Trophoblast cell (in vitro differentiated cells and primary cell): ENCODE data around the gene KANSL3.
A peak's percentile ranks its signal among the peaks of the same experiment; 100 is the strongest.
"Not testable (repeated sequence)": the region's sequence is repeated elsewhere in the genome, so short reads cannot be mapped to it uniquely, and the experiment has no call there.

Experiments used
- DNase-seq, 2 donors: peaks; one replicate each; pipeline ENCODE4 v3.0.0-alpha.2; 2016
- H2AFZ ChIP-seq: 2 replicates; pipeline ENCODE4 v1.6.1; 2013; ENCODE audit warnings: low read length, moderate library complexity, mild to moderate bottlenecking; ENCODE audit not compliant: insufficient read depth, poor library complexity
- H2AK5ac ChIP-seq: 2 replicates; pipeline ENCODE4 v1.6.1; 2013; ENCODE audit warnings: mild to moderate bottlenecking, low read length
- H2BK120ac ChIP-seq: 2 replicates; pipeline ENCODE4 v1.6.1; 2013; ENCODE audit warnings: low read length, mild to moderate bottlenecking, moderate library complexity; ENCODE audit not compliant: insufficient read depth, poor library complexity
- H2BK12ac ChIP-seq: 2 replicates; pipeline ENCODE4 v1.6.1; 2013; ENCODE audit warnings: mild to moderate bottlenecking, low read length, moderate library complexity
- H2BK5ac ChIP-seq: 2 replicates; pipeline ENCODE4 v1.6.1; 2013; ENCODE audit warnings: low read length, low read depth, moderate library complexity, mild to moderate bottlenecking; ENCODE audit not compliant: poor library complexity
- H3K14ac ChIP-seq: 2 replicates; pipeline ENCODE4 v1.6.1; 2013; ENCODE audit warnings: mild to moderate bottlenecking, low read length
- H3K18ac ChIP-seq: 2 replicates; pipeline ENCODE4 v1.6.1; 2013; ENCODE audit warnings: mild to moderate bottlenecking, low read length
- H3K23ac ChIP-seq: 2 replicates; pipeline ENCODE4 v1.6.1; 2013; ENCODE audit warnings: low read length
- H3K27ac ChIP-seq: 2 replicates; pipeline ENCODE4 v1.5.1; 2013; ENCODE audit warnings: low read depth, mild to moderate bottlenecking, inconsistent platforms, low read length, moderate library complexity
- H3K27me3 ChIP-seq: 2 replicates; pipeline ENCODE4 v1.6.1; 2013; ENCODE audit warnings: inconsistent platforms, mild to moderate bottlenecking, low read length, moderate library complexity; ENCODE audit not compliant: insufficient read depth
- H3K36me3 ChIP-seq, 2 experiments: 1 replicate in 1 of 2; 2 replicates in 1 of 2; pipeline ENCODE4 v1.6.1; 2013; ENCODE audit warnings: low read length in 2 of 2, mild to moderate bottlenecking in 2 of 2, moderate library complexity in 1 of 2; ENCODE audit not compliant: insufficient read depth in 2 of 2, control insufficient read depth in 1 of 2
- H3K4ac ChIP-seq: 2 replicates; pipeline ENCODE4 v1.6.1; 2013; ENCODE audit warnings: low read depth, mild to moderate bottlenecking, low read length, moderate library complexity
- H3K4me1 ChIP-seq, 2 experiments: 1 replicate in 1 of 2; 2 replicates in 1 of 2; pipeline ENCODE4 v1.6.1; 2013; ENCODE audit warnings: low read length in 2 of 2, mild to moderate bottlenecking in 2 of 2, moderate library complexity in 1 of 2; ENCODE audit not compliant: insufficient read depth in 2 of 2, control insufficient read depth in 1 of 2
- H3K4me2 ChIP-seq: 2 replicates; pipeline ENCODE4 v1.6.1; 2013; ENCODE audit warnings: inconsistent platforms, mild to moderate bottlenecking, low read length, moderate library complexity
- H3K4me3 ChIP-seq: 2 replicates; pipeline ENCODE4 v1.5.1; 2013; ENCODE audit warnings: mild to moderate bottlenecking, low read depth, low read length, inconsistent platforms
- H3K79me1 ChIP-seq: one replicate; pipeline ENCODE4 v1.6.1; 2013; ENCODE audit warnings: low read length
- H3K79me2 ChIP-seq: 2 replicates; pipeline ENCODE4 v1.6.1; 2013; ENCODE audit warnings: low read length, mild to moderate bottlenecking; ENCODE audit not compliant: control insufficient read depth, insufficient read depth, poor library complexity
- H3K9ac ChIP-seq: 2 replicates; pipeline ENCODE4 v1.6.1; 2013; ENCODE audit warnings: mild to moderate bottlenecking, low read length
- H3K9me3 ChIP-seq: 2 replicates; pipeline ENCODE4 v1.6.1; 2013; ENCODE audit warnings: low read depth, mild to moderate bottlenecking, control low read depth, inconsistent platforms, low read length; ENCODE audit not compliant: insufficient read depth
- H4K12ac ChIP-seq: 2 replicates; pipeline ENCODE4 v1.6.1; 2013; ENCODE audit warnings: low read depth, mild to moderate bottlenecking, low read length, moderate library complexity
- H4K8ac ChIP-seq: 2 replicates; pipeline ENCODE4 v1.6.1; 2013; ENCODE audit warnings: low read depth, mild to moderate bottlenecking, low read length, moderate library complexity
- H4K91ac ChIP-seq: one replicate; pipeline ENCODE4 v1.6.1; 2013; ENCODE audit warnings: low read depth, mild to moderate bottlenecking, low read length, moderate library complexity
- WGBS: extraction: QIAGEN DNeasy Blood & Tissue Kit; methylation state at CpG from one replicate; pipeline ENCODE4 v1.1.7; 2013; ENCODE audit warnings: missing lambda C conversion rate; ENCODE audit not compliant: insufficient read length, insufficient coverage; ENCODE audit errors: extremely low coverage; 5-methylcytosine and 5-hydroxymethylcytosine counted together

KANSL3 gene

DNA sequence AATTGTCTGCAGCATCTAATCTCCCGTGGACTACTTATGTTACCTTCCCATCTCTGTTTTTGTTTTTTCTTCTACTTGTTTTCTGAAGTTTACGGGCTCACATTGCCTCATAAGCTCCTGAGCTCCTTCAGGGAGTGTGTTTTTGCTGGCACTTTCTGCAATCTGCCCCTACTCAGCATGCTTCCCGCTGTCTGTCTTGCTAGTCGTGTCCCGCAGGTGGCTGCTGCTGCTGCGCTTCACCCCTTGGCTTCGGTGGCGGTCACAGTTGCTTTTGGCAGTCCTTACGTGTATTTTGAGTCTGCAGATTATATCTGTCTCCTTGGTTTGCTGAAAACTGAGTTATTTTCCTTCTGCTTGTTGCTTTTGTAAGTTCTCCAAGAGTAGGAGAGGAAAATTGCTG lies 41.7 kb upstream of the KANSL3 start:
- no CpG with 5 or more reads among the region's 9 CpGs for WGBS
- no peak overlapping the region for H3K27ac ChIP-seq
- H4K91ac ChIP-seq = no peak overlapping the region
- no peaks in the 10 kb centered on the region for H3K79me1 ChIP-seq
- H3K18ac ChIP-seq = no peak overlapping the region
- H3K27me3 ChIP-seq = no peaks in the 10 kb centered on the region
- H2AK5ac ChIP-seq = no peak overlapping the region
- H3K36me3 ChIP-seq = no peaks in the 10 kb centered on the region
- H2BK120ac ChIP-seq = no peak overlapping the region
- no peak overlapping the region for H4K8ac ChIP-seq
- no peaks in the 10 kb centered on the region for H3K4me1 ChIP-seq
- no peak overlapping the region for H3K4ac ChIP-seq
- H3K23ac ChIP-seq = no peak overlapping the region
- H3K14ac ChIP-seq = no peak overlapping the region
- H3K4me2 ChIP-seq = no peak overlapping the region
- peaks cover 2% of the 10 kb centered on the region for H3K9me3 ChIP-seq
- no peak overlapping the region for H2BK5ac ChIP-seq
- H3K4me3 ChIP-seq = no peak overlapping the region
- H3K79me2 ChIP-seq = no peaks in the 10 kb centered on the region
- no peak overlapping the region for H3K9ac ChIP-seq
- no peak overlapping the region for H2BK12ac ChIP-seq
- H4K12ac ChIP-seq = no peak overlapping the region
- DNase-seq = no peak
- no peak overlapping the region for H2AFZ ChIP-seq

DNA sequence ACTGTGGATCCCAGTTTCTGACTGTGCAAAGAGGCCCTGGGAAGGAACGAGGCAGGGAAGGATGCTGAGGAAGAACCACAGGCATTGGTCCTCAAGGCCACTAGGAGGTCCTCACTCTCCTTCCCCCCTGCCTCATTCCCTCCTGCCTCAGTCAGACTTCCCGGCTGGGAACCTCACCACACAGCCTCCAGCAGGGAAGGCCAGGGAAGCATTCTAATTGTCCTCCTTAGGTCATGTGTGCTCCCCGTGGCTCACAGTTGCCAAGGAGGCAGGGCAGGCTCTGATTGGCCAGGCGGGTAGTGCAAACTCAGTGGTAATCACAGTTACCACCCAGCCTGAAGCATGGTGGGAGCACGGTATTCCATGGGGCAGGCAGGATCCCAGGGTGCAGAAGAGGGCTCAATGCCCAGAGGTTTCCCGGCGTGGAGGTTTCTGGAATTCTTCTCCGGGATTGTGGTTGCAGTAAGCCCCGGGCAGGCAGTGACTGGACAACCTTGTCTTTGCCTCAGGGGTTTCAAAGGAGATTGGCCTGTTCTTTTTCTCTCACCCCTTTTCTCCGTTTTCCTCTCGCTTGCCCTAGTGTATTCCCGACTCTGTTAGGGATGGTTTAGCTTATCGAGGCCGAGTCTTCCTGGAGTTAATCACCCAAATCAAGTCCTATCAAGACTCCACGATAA lies 31.6 kb upstream of the KANSL3 start:
- Histone ChIP-seq H3K79me2 (no peaks in the 10 kb centered on the region), H3K4me3 (no peak overlapping the region), H3K9ac (no peak overlapping the region), H2AFZ (no peak overlapping the region), H4K12ac (no peak overlapping the region), H3K14ac (no peak overlapping the region), H3K4ac (no peak overlapping the region), H3K23ac (no peak overlapping the region), H4K91ac (no peak overlapping the region), H2BK12ac (peak overlapping the region; percentile 38), H3K18ac (no peak overlapping the region), H3K9me3 (no peaks in the 10 kb centered on the region), H3K79me1 (peaks cover 1% of the 10 kb centered on the region), H3K27ac (no peak overlapping the region), H3K4me2 (no peak overlapping the region), H3K4me1 (peaks cover 4 to 5% of the 10 kb centered on the region in 2 experiments), H3K36me3 (no peaks in the 10 kb centered on the region), H3K27me3 (no peaks in the 10 kb centered on the region), H2BK5ac (no peak overlapping the region), H4K8ac (no peak overlapping the region), H2AK5ac (no peak overlapping the region), H2BK120ac (no peak overlapping the region)
- no CpG with 5 or more reads among the region's 15 CpGs for WGBS
- peak; percentile 59 to 73 for DNase-seq

DNA sequence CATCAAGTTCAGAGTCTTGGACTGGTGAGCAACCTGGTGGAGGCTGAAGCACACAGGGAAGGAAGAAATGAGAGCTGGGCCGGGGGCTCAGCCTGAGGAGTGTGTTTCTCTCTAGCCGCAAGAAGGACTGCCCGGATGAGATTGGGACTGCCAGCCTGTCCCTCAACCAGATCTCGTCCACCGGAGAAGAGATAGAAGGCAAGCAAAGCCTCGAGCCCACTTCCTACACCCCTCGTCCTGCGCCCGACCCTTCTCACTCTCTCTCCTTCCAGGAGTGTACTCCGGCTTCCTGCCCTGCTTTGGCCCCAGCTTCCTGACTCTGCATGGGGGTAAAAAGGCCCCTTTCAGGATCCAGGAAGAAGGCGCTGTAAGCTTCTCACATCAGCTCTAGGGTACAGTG lies 30.7 kb upstream of the KANSL3 start:
- Histone ChIP-seq H4K91ac (peak overlapping the region; percentile 56), H3K27ac (no peak overlapping the region), H4K12ac (no peak overlapping the region), H2AFZ (no peak overlapping the region), H4K8ac (no peak overlapping the region), H3K4me2 (no peak overlapping the region), H2BK120ac (no peak overlapping the region), H3K4me3 (no peak overlapping the region), H3K79me1 (peaks cover 1% of the 10 kb centered on the region), H3K9ac (no peak overlapping the region), H2BK12ac (no peak overlapping the region), H2AK5ac (no peak overlapping the region), H3K23ac (no peak overlapping the region), H3K79me2 (no peaks in the 10 kb centered on the region), H3K18ac (no peak overlapping the region), H3K27me3 (no peaks in the 10 kb centered on the region), H3K36me3 (no peaks in the 10 kb centered on the region), H2BK5ac (no peak overlapping the region), H3K4me1 (peaks cover 4 to 5% of the 10 kb centered on the region in 2 experiments), H3K4ac (no peak overlapping the region), H3K9me3 (no peaks in the 10 kb centered on the region), H3K14ac (peak overlapping the region; percentile 17)
- WGBS = no CpG with 5 or more reads among the region's 11 CpGs
- DNase-seq = no peak

DNA sequence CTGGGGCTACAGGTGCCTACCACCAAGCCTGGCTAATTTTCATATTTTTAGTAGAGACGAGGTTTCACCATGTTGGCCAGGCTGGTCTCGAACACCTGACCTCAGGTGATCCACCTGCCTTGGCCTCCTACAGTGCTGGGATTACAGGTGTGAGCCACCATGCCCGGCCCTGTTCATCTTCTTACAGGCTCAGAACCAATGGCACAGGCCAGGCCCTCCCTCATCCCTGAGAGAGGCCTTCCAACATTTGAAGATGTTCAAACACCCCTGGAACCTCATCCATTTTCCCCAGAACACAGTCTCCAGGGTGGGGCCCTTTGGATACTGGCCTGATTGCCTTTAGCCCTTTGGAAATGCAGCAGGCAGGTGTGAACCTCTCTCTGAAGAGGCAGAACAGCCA lies 27.6 kb upstream of the KANSL3 start:
- not testable (repeated sequence) for H2BK5ac ChIP-seq, H3K4me1 ChIP-seq, H3K4me2 ChIP-seq, H3K79me2 ChIP-seq, H2AFZ ChIP-seq, H3K4me3 ChIP-seq, H3K18ac ChIP-seq, H4K8ac ChIP-seq, H3K27me3 ChIP-seq, H3K79me1 ChIP-seq, DNase-seq, H3K23ac ChIP-seq, H3K4ac ChIP-seq, H2AK5ac ChIP-seq, H3K36me3 ChIP-seq, H3K9ac ChIP-seq, H4K12ac ChIP-seq, H3K9me3 ChIP-seq, H2BK120ac ChIP-seq, H3K27ac ChIP-seq, H3K14ac ChIP-seq, H2BK12ac ChIP-seq
- no CpG with 5 or more reads among the region's 3 CpGs for WGBS
- H4K91ac ChIP-seq = peak overlapping the region; percentile 15
